HG03354 (cell line): ENCODE measurements around the gene MLF2.
"Not testable (repeated sequence)": the region's sequence is repeated elsewhere in the genome, so short reads cannot be mapped to it uniquely, and the experiment has no call there.

ENCODE experiments used
- ATAC-seq: cut with Tn5 transposase; IDR thresholded peaks from one replicate; pipeline ENCODE4 v1.9.1; 2021; ENCODE audit warnings: mild to moderate bottlenecking; ENCODE audit not compliant: unreplicated experiment, poor library complexity, severe bottlenecking

The MLF2 gene

DNA sequence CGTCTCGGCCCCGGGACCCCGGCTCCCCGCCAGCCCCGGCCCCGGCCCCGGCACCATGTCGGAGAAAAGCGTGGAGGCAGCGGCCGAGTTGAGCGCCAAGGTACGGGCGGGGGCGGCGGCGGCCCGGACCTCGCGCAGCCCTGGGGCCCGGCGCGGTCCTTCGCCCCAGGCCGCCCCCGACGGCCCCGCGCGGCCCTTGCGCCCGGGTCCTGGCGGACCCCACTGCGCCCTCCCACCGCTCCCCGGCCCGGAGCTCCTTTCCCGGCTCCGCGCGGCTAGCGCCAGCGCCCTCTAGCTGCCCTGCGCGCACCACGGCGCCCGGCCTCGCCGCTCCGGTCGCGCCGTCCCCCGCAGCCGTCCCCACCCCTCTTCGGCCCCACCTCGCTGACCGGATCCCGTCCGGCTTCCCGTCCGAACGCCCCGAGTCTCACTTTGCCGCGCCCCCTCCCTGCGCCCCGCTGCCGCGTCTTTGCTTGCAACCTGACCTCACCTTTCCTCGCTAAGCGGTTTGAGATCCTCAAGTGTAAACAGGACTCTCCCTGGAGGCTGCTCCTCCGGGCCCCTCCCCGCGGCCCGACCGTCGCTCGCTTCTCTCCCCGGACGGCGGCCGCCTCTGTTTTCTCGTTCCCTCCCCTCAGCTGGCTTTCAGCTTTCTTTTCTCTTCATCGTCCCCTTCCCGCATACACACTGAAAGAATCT, 13.9 kb upstream of the MLF2 start:
- peak; percentile 51 for ATAC-seq

DNA sequence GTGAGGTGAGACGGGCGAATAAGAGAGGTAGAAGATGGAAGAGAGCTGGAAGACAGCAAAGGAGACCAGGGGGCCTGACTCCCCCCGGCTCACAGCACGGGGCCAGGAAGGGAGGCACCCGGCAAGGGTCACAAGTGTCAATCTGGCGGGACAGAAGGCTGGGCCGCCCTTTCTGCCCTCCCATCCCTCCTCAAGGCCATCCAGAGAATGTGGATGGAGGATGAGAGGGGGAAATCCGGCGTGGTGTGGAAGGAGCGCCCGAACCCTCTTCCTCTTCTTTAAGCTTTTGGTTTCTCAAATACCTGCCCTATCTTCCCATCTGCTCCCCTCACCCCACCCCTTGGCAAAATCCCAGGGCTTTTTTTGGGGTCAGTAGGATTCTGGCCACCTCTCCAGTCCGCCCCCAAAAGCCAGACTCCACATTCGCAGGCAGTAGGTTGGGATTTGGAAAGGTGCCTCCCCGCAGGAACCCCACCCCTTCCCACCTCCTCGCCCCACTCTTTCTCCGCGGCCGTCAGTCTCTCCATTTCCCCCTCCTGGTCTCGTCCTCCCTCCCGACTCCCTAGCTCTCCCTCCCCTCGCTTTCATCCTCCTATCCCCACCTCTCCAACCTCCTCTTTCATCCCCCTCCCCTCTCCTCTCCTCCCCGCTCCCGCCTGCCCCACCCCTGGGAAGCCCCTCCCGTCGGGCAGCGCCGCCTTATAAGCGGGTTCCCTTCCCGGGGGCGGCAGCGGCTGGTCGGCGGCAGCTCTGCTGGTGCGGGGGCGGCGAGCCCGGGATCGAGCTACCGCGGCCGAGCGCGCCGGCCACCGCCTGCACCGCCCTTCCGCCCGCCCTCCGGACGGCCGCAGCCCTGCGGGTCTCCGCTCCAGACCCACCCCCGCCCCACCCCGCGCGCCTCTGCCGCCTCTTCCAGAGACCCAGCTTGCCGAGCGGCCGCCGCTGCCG, 13.0 kb upstream of the MLF2 start, which contains the start of gene PTMS:
TSS of gene PTMS (plus strand) at position 730 of the 948 bp plus-strand sequence. CDS start 343 bp downstream, outside the sequence.
- peak; percentile 17 for ATAC-seq

DNA sequence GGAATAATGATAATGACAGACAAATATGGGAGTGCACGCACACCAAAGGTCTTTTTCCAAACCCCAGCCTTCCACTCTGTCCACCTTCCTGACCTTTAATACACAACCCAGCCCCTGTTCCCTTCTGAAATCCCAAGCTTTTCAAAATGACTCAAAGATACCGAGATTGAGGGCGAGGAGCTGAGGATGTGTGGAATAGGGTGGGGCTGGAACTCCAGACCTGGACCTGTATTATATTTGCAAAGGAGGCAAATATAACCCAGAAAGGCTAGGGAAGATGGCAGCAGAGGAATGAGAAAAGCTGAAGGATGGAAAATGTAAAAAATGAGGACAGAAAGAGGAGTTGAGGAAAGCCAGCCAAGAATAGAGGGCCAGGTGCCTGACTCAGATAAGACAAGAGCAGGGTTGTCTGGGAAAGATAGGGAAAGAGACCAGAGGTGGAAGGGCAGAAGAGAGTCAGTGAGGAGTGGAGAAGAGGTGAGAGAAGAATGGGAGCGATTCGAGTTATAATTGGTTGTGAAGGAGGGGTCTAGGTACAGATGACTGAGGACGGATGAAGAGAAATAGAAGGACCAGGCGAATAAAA, 12.2 kb upstream of the MLF2 start:
- no peak for ATAC-seq

DNA sequence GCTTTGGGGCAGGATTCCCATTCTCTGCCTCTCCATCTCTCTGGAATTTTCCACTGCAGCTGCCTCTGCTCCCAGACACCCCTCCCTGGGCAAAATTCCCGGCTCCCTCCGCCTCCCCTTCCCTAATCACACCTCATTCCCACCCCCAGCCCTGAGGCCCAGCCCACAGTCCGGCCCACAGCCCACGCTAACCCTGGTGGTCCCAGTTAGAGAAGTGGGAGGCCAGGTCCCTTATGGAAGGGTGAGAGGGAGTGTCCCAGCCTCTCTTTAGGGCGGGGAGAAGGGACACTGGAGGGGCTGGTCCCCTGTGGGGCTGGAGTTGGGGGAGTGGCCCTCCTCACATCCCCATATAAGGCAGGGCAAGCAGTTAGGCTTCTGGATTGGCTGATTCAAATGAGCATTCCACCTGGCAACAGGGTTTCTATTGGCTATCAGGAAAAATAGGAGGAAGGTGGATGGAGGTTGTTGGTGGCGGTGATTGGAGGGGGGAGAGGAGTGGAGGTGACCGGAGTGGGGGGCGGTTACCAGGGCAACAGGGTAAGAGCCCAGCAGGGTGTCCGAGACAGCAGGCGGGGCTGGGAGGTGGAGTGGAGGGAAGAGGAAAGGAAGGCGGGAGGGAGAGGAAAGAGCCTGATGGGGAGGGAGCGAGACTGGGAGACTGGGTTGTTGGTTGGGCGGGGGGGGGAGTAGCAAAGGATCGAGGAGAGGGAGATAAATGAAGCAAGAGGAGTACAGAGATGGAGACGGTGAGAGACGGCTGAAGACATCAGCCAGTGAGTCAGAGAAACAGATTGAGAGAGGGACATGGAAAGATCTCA, 11.3 kb upstream of the MLF2 start:
- peak; percentile 84 for ATAC-seq

DNA sequence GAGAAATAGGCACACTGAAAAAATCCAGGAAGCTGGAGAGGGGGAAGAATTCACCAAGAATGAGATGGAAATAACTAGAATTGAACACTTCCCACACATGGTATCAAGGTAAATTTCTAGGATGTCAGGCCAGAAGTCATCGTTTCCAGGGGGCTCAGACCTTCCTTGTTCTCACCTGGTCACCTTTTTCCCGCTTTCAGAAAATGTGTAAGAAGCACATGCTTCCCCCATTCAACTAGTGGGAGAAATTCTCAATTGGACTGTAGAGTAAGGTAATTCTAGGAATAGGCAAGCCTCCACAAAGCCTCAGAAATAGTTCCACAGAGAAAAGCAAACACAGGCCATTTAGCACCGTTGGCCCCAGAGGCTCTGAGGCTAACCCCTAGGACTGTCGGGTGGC, 10.4 kb upstream of the MLF2 start:
- ATAC-seq, result no peak

DNA sequence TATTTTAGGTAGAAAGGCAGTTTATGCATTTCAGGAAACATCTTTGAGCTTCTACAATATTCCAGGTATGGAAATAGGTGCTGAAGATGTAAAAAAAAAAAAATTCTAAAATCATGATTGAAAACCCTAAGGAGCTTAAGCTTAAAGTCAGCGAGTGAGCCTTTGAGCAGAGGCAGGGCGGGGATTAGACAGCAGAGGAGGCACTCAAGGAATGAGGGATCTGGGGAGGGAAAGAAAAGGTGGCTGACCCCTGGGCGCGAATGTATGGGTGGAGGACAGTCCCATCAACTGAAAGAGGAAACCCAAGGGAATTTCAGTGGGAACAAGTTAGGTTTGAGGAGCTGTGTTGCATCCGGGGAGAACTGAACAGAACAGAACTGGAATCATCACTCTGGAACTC, 6.8 kb upstream of the MLF2 start:
- ATAC-seq, result no peak

DNA sequence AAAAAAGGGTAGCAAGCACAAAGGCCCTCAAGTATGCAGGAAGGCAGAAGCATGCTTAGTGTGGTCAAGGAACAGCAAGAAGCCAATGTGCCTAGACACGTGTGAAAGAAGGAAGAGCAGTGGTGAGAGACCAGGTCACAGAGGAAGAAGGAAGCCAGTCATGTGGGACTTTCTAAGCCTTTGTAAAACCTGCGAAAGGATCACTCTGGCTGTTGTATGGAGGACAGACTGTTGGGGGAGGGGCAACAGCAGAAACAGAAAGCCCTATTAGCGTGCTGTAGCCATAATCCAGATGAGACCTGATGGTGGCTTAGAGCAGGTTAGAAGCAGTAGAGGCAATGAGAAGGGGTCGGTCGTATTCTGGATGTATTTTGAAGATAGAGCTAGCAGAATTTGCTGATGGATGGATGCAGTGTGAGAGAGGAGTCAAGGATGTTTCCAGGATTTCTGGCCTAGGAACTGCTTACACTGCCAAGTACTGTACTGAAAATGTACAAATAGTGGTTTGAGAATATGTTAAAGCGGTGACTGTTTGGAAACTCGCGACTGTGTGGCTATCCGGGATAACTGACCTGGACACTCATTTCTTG, 5.7 kb upstream of the MLF2 start:
- ATAC-seq, result no peak

DNA sequence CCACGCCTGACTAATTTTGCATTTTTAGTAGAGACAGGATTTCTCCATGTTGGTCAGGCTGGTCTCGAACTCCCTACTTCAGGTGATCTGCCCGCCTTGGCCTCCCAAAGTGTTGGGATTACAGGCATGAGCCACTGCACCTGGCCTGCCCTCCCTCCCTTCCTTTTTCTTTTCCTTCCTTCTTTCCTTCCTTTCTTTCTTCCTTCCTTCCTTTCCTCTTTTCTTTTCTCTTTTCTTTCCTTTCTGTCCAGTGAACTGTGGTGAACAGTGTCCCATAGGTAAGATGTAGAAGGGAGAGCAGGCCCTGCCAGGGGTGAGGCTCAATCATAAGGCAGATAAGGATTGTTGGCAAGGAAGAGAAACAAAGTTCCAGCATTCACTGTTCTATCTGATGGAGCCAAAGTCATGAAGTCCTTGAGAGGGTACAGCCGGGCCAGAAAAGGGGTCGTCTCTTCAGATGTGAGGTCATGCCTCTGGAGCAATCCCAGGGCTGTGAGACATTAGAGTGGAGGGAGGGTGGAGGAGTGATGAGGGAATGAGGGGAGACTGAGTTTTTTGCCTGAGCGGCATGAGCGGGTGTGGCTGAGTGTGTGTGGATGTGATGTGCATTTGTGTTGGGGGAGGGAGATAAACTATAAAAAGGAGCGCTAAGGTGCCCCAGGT, 4.2 kb upstream of the MLF2 start:
- ATAC-seq, result no peak

DNA sequence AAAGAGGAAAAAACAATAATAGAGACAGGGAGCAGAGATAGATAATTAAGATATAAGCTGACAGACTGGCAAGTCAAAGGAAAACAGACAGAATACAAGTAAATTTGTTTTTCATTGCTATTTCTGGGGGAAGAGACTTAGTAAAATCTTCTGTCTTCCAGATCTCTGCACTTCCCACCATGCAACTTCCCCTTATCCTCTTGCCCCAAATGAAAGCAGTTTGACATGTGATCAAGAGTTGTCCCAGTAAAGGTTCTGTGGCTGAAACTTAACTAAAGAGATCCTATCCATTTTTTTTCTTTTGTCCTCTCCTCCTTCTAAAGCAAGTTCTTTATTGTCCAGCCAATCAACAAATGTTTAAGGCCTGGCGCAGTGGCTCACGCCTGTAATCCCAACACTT, 1.5 kb upstream of the MLF2 start:
- ATAC-seq, result no peak

DNA sequence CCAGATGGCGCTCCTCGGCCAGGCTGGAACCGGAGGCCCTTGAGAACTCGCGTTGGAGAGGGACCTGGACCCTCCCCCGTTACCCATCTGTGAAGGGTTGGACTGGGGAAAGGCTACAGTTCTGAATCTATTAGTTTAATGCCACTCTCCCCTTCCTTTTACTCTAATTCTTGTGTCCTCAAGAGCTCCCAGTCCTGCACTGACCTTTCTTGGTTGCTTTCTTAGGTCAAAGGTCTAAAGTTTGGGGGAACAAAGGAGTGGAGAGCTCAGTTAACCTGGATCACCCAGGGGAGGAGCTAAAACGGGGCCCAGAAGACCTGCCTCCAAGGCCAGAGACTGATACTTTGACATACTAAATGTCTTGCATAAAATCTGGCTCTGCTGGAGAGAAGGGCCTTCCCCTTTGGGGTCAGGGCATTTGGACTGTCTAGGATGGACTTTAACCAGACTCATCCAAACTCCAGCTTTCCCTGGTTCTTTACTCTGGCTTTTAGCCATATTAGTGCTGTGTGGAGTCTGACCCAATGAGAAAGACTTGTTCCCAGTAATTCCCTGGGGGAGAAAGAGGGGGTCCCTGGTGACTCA, 923 bp upstream of the MLF2 start:
- no peak for ATAC-seq

DNA sequence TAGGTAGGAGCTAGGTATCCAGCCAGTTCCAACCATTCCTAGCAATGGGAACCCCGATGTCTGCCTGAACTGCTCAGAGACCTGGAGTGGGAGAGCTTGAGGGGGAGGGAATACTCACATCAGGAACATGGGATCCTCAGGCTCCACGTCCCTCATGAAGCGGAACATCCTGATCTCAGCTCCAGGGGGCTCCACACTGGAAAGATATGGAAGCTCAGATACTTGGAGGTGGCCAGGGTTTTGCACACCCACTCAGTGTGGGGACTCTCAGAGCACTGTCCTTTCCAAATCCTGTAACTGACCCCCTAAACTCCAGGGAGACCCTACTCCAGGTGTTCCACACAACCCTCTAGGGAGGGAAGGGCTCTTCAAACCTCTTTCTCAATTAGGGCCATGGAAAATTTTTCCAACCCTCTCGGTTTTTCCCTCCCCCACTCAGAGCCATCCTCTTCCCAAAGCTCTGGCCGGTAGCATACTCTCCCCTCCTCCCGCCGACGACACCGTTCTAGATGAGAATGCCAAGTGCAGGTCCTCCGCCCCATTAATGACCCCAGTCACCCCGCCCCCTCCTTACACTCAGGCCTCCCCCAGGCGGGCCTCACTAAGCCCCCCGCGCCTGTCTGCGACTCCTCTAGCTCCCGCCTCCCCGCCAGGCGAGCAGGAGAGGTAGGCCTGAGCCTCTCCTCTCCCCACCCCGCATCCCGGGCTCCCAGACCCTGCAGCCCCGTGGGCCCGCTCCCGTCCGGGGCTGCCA, 597 bp downstream of the MLF2 start:
- ATAC-seq, result peak; percentile 12

DNA sequence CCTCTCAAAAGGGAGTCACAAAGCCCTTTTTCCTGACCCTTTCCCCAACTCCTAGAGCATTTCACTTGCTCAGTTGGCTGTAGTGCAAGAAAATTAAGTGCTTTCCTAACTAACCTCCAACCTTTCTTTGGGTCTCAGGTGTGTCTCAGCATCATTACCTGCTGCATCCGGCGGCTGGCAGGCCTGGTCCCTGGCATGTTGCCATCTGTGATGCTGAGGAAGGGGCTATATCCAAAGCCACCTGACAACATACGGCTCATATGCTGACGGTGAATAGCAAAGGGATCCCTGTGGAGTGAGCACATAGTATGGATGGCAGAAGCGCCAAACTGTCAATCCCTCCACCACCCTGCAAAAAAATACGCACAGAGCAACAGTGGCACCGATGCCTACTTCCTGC, 1.2 kb downstream of the MLF2 start:
- no peak for ATAC-seq

DNA sequence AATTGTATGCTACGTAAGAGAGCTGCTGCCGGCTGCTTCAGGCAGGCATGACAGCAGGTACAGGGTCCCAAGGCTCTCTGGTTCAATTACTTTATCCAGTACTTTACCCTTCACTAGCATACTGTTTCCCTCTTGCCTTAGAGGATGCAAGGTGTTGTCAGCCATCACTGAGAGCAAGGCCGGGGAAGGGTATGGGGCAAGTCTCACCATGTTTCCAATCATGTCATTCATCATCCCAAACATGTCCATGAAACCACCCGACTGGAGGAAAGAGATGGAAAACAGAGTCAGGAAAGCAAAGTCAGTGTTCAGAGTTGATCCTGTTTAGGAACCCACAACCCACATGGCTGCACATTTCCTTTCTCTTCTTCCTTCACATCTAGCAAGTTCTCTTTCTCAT, 2.4 kb downstream of the MLF2 start:
- no peak for ATAC-seq

DNA sequence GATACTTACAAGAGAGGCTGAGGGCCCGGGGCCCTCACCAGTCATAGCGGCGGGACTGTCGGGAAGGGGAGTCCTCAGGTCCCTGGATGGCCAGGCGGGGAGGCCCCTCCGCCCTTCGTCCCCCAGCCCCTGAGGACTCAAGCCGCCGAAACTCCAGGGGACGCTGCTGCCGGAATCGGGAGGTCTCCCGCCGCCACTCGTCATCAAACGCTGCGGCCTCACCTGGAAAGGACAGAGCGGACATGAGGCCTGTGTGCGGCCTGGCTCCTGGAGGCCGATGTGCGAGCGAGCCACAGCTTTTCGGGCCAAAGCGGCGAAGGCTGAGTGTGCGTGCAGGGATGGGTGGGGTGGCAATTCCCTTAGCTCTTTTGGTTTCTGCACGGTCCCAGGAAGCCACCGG, 4.2 kb downstream of the MLF2 start:
- ATAC-seq, result no peak

DNA sequence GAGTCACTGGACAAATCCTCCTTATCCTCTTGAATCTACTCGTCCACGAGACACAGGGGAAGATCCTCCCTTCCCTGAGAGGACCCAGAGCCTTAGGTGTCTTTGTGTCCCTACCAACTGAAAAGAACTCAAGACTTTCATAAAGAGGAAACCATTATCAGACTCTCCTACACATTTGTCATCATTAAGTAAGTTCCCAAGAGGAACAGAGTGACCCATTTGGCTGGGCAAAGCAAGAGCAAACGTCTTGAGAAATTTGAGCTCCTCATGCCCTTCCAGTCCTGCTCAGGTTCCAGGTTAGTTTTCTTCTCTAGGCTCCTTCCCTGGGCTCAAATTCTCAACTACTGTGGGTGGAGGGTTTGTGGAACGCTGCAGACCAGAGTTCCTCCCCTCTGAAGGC, 5.7 kb downstream of the MLF2 start:
- no peak for ATAC-seq

DNA sequence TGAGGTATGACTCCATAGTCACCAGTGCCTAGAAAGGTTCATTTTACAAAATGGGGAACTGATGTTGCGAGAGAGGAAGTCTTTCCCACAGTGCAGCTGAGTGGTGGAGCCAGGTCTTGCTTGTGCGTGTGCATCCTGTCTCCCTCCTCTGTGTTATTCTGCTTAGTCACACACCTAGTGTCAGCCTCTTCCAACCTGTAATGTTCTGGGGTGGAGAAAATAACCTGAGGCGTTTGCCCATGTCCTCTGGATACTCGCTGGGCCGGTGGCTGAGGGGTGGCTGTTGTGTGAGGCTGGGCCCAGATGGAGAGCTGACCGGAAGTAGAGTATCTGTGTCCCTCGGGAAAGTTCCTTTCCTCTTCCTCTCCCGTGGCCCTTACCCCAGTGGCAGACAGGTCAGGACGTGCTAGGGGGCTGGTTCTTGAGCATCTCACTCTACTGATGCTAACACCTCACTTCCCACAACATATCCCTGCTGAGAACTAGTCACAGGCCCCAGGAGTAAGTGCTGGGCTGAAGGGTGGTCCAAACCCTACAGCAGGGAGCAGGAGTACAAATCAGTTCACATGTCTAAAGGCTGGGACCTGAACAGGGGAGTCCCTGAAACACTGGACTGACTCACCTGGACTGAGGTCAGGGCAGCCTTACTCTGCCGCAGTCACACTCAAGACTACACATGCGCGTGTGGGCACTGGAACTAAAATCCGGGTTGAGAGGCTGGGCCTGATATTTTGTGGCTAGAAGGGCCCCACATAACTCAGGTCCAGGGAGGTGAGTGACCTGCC, 7.0 kb downstream of the MLF2 start:
- ATAC-seq, result no peak

DNA sequence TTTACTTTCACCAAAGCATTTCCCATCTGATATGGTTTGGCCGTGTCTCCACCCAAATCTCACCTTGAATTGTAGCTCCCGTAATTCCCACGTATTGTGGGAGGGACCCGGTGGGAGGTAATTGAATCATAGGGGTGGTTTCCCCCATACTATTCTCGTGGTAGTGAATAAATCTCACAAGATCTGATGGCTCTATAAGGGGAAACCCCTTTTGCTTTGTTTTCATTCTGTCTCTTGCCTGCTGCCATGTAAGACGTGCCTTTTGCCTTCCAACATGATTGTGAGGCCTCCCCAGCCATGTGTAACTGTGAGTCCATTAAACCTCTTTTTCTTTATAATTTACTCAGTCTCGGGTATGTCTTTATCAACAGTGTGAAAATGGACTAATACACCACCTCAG, 9.6 kb downstream of the MLF2 start:
- not testable (repeated sequence) for ATAC-seq
